Measurements from ENCODE around the gene ARL15. TPM values are rescaled to one million over a fixed set of nuclear protein-coding genes. Genes with fewer than 3 reads are reported as not detected.

Gene ARL15
- total and polyA plus RNA-seq, 4 donors, result 5.7 to 66.2 (median 14.9) TPM

DNA sequence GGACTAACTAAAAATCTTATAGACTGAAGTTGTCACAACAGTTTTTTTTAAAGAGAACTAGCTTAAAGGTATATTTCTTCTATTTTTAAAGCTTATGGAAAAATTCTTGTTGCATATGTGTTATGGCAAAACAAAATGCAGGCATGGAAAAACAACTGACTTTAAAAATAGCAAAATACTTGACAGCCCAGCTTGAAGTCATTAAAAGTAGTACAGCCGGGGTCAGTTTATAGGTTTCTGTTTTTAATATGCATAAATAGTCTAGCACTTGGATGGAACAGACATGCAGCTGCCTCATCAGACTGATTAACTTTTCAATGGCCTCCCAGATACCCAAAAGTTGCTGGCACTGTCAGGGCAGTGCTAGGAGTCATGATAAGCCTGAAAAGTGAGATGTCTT is 22.3 kb upstream of the ARL15 start:
- 66 to 90% methylated on average over 1 of the region's 1 CpG for WGBS, 2 donors
- Histone ChIP-seq H3K9me3 (ENCODE audit: control insufficient read depth in 4 of 4, insufficient read depth in 3 of 4, low read length in 3 of 4) (peaks cover 0 to 8% (median 0%) of the 10 kb centered on the region in 4 donors), H3K36me3 (ENCODE audit: control insufficient read depth in 4 of 4, insufficient read depth in 4 of 4, low read length in 4 of 4) (no peaks in the 10 kb centered on the region), H3K4me1 (ENCODE audit: control insufficient read depth in 5 of 5, insufficient read depth in 5 of 5, low read length in 5 of 5) (no peaks in the 10 kb centered on the region), H3K27ac (ENCODE audit: low read depth in 1 of 2, low read length in 1 of 2) (no peak overlapping the region), H3K27me3 (ENCODE audit: control insufficient read depth in 3 of 3, insufficient read depth in 3 of 3, low read length in 2 of 3) (no peaks in the 10 kb centered on the region), H3K9ac (ENCODE audit: insufficient read depth in 1 of 2, low read length in 2 of 2) (no peak overlapping the region), H3K4me3 (no peak overlapping the region)
- TF ChIP-seq, protein P1, sequence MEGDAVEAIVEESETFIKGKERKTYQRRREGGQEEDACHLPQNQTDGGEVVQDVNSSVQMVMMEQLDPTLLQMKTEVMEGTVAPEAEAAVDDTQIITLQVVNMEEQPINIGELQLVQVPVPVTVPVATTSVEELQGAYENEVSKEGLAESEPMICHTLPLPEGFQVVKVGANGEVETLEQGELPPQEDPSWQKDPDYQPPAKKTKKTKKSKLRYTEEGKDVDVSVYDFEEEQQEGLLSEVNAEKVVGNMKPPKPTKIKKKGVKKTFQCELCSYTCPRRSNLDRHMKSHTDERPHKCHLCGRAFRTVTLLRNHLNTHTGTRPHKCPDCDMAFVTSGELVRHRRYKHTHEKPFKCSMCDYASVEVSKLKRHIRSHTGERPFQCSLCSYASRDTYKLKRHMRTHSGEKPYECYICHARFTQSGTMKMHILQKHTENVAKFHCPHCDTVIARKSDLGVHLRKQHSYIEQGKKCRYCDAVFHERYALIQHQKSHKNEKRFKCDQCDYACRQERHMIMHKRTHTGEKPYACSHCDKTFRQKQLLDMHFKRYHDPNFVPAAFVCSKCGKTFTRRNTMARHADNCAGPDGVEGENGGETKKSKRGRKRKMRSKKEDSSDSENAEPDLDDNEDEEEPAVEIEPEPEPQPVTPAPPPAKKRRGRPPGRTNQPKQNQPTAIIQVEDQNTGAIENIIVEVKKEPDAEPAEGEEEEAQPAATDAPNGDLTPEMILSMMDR (IDR thresholded peaks at IDR 0.05; ENCODE audit: control extremely low read depth, extremely low read depth), result no peak
- ATAC-seq (ENCODE audit: insufficient read depth, low FRiP score), result no peak
- no peak for DNase-seq

DNA sequence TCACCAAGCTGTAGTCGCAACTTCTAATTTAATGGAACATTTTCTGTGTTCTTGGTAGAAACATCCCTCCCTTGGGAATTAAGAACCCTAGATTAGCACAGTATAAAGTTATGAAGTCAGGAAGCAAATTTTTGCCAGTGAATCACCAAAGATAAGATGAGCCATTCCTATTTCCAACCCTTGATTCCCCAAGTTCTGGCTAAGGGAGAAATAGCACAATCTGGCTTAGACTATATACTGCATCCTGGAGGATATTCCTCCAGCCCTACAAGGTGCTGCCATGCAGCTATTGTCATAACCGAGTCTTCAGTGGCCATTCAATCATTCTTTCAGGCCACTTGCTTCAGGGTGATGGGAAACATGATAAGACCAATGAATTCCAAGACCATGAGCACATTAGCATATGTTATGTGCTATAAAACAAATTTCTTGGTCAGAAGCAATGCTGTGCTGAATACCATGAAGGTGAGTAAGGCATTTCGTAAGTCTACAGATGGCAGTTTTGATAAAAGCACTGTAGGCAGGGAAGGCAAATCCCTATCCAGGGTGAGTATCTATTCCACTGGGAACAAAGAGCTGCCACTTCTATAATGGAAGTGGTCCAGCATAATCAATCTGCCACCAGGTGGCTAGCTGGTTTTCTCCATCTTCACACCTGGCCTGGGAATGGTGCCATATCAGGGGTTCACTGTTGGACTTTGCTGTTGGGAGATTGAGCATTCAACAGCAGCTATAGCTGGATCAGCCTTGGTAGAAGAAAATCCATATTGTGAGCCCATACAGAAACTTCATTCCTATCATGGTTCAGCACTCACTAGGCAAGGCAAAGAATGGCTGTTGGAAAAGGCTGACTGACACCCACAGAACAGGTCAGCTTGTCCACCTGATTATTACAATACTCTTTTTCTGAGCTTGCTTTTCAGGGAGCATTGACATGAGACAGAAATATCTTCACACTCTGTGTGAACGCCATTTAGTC is 19.6 kb upstream of the ARL15 start:
- TF ChIP-seq, protein P1 (IDR thresholded peaks at IDR 0.05; ENCODE audit: control extremely low read depth, extremely low read depth), result no peak
- no peaks in the 10 kb centered on the region for H3K4me1 ChIP-seq (ENCODE audit: control insufficient read depth in 5 of 5, insufficient read depth in 5 of 5, low read length in 5 of 5)
- no peak overlapping the region for H3K27ac ChIP-seq (ENCODE audit: low read depth in 1 of 2, low read length in 1 of 2)
- no peak overlapping the region for H3K9ac ChIP-seq (ENCODE audit: insufficient read depth in 1 of 2, low read length in 2 of 2)
- H3K36me3 ChIP-seq (ENCODE audit: control insufficient read depth in 4 of 4, insufficient read depth in 4 of 4, low read length in 4 of 4), result no peaks in the 10 kb centered on the region
- no peaks in the 10 kb centered on the region for H3K27me3 ChIP-seq (ENCODE audit: control insufficient read depth in 3 of 3, insufficient read depth in 3 of 3, low read length in 2 of 3)
- WGBS, 2 donors, result 91 to 93% methylated on average over 4 of the region's 4 CpGs
- peaks cover 0 to 8% (median 0%) of the 10 kb centered on the region in 4 donors for H3K9me3 ChIP-seq (ENCODE audit: control insufficient read depth in 4 of 4, insufficient read depth in 3 of 4, low read length in 3 of 4)
- DNase-seq (no peak), ATAC-seq (ENCODE audit: insufficient read depth, low FRiP score) (no peak)
- H3K4me3 ChIP-seq, result no peak overlapping the region

GRCh38 chr5:54326662-54327270 is 16.4 kb upstream of the ARL15 start:
- no peaks in the 10 kb centered on the region for H3K27me3 ChIP-seq (ENCODE audit: control insufficient read depth in 3 of 3, insufficient read depth in 3 of 3, low read length in 2 of 3)
- WGBS, 2 donors, result 97 to 99% methylated on average over 7 of the region's 7 CpGs
- H3K9ac ChIP-seq (ENCODE audit: insufficient read depth in 1 of 2, low read length in 2 of 2), result no peak overlapping the region
- no peak overlapping the region for H3K27ac ChIP-seq (ENCODE audit: low read depth in 1 of 2, low read length in 1 of 2)
- H3K4me3 ChIP-seq, result no peak overlapping the region
- TF ChIP-seq, protein P1 (IDR thresholded peaks at IDR 0.05; ENCODE audit: control extremely low read depth, extremely low read depth), result no peak
- no peaks in the 10 kb centered on the region for H3K9me3 ChIP-seq (ENCODE audit: control insufficient read depth in 4 of 4, insufficient read depth in 3 of 4, low read length in 3 of 4)
- no peak for DNase-seq
- ATAC-seq (ENCODE audit: insufficient read depth, low FRiP score), result no peak
- H3K4me1 ChIP-seq (ENCODE audit: control insufficient read depth in 5 of 5, insufficient read depth in 5 of 5, low read length in 5 of 5), result no peaks in the 10 kb centered on the region
- no peaks in the 10 kb centered on the region for H3K36me3 ChIP-seq (ENCODE audit: control insufficient read depth in 4 of 4, insufficient read depth in 4 of 4, low read length in 4 of 4)

All from lung (tissue), 12 donors.